SK-N-MC (cell line): ENCODE data around the gene CTR9.

Experiments used
- EZH2 ChIP-seq: fragments of 200-600 bp; sonication (generic); IDR thresholded peaks from one replicate; pipeline ENCODE4 v1.6.1; 2017; ENCODE audit warnings: antibody characterized with exemption
- FOXP2 ChIP-seq: optimal IDR thresholded peaks from 2 replicates; pipeline ENCODE3; 2011; ENCODE audit warnings: mild to moderate bottlenecking, moderate library complexity; ENCODE audit not compliant: insufficient read depth; ENCODE audit errors: extremely low read length, control extremely low read depth

GRCh38 chr11:10716122-10716521, 34.9 kb upstream of the CTR9 start:
- no peak for TF ChIP-seq EZH2
- no peak for TF ChIP-seq FOXP2
